Right cardiac atrium (tissue), 5 donors: ENCODE measurements around the gene POPDC2. TPM values are rescaled to one million over a fixed set of nuclear protein-coding genes. Genes with fewer than 3 reads are reported as not detected.
"Not testable (repeated sequence)": the region's sequence is repeated elsewhere in the genome, so short reads cannot be mapped to it uniquely, and the experiment has no call there.

Source experiments
- ATAC-seq, 2 donors: fragments of 200-7000 bp; cut with Tn5 transposase; one replicate each; pipeline versions ENCODE4 v1.8.0 to v1.9.1; 2020; ENCODE audit warnings: moderate library complexity in 2 of 2, mild to moderate bottlenecking in 1 of 2
- DNase-seq, 3 donors: peaks; one replicate each; pipeline ENCODE4 v3.0.0-alpha.2; 2020
- H3K27ac ChIP-seq: one replicate; pipeline ENCODE4 v1.5.1; 2013; ENCODE audit warnings: mild to moderate bottlenecking, low read length, control low read depth, moderate library complexity
- H3K27me3 ChIP-seq: one replicate; pipeline ENCODE4 v1.6.1; 2013; ENCODE audit not compliant: control insufficient read depth, insufficient read depth
- H3K4me1 ChIP-seq: one replicate; pipeline ENCODE4 v1.6.1; 2013; ENCODE audit warnings: low read length; ENCODE audit not compliant: control insufficient read depth, insufficient read depth
- H3K4me3 ChIP-seq: one replicate; pipeline ENCODE4 v1.5.1; 2013; ENCODE audit warnings: low read length, control low read depth
- H3K9me3 ChIP-seq: one replicate; pipeline ENCODE4 v1.6.1; 2013; ENCODE audit warnings: low read length; ENCODE audit not compliant: control insufficient read depth
- WGBS: extraction: QIAGEN DNeasy Blood & Tissue Kit; methylation state at CpG from one replicate; pipeline ENCODE4 v1.1.7; 2013; 5-methylcytosine and 5-hydroxymethylcytosine counted together
- intact Hi-C, 4 donors: fragments of 100-400 bp; cut with DNase I; formaldehyde crosslinking; loops; one replicate each; pipeline versions ENCODE4 v1.11.0 to v1.14.0; 2022 to 2023
- polyA plus RNA-seq: library from polyadenylated mRNA; stranded (reverse); fragments of 200-250 nt; gene quantifications from one replicate; pipeline ENCODE4 v1.2.3, GENCODE V29; 2013
- total RNA-seq, 4 donors: library from RNA; stranded (reverse); fragmentation: NEBNext Ultra II Directional; extraction: Animal tissue kit (Norgen Biotek cat#: 25700); gene quantifications; one replicate each; pipeline ENCODE4 v1.2.1, GENCODE V29; 2021
- donor health status: healthy with polysubstance abuse.
- donor health status: DM: no; HTN: yes; CAD: no.
- donor health status: DM: no; HTN: no; CAD: no.
- donor health status: DM: no; HTN: yes; CAD: no; lungs with severe emphysema.
- donor health status: DM: yes; HTN: yes; CAD: no.

Gene POPDC2
- total and polyA plus RNA-seq, 5 donors: 348 to 827 (median 504) TPM

GRCh38 chr3:119596398-119596797 is 64.0 kb downstream of the POPDC2 start:
- H3K4me1 ChIP-seq: peaks cover 19% of the 10 kb centered on the region
- H3K9me3 ChIP-seq: no peaks in the 10 kb centered on the region
- ATAC-seq (peak in 1 of 2 donors; percentile 13), DNase-seq (no peak)
- H3K4me3 ChIP-seq: no peak overlapping the region
- peak overlapping the region; percentile 6 for H3K27ac ChIP-seq
- intact Hi-C loops: no loop called here
- WGBS: 87% methylated on average over 6 of the region's 6 CpGs
- H3K27me3 ChIP-seq: no peaks in the 10 kb centered on the region

GRCh38 chr3:119595639-119596334 is 64.6 kb downstream of the POPDC2 start:
- intact Hi-C loops: no loop called here
- no peaks in the 10 kb centered on the region for H3K9me3 ChIP-seq
- DNase-seq (no peak), ATAC-seq (no peak)
- peak overlapping the region; percentile 6 for H3K27ac ChIP-seq
- 57% methylated on average over 7 of the region's 7 CpGs for WGBS
- peaks cover 19% of the 10 kb centered on the region for H3K4me1 ChIP-seq
- H3K27me3 ChIP-seq: no peaks in the 10 kb centered on the region
- H3K4me3 ChIP-seq: peak overlapping the region; percentile 38

DNA sequence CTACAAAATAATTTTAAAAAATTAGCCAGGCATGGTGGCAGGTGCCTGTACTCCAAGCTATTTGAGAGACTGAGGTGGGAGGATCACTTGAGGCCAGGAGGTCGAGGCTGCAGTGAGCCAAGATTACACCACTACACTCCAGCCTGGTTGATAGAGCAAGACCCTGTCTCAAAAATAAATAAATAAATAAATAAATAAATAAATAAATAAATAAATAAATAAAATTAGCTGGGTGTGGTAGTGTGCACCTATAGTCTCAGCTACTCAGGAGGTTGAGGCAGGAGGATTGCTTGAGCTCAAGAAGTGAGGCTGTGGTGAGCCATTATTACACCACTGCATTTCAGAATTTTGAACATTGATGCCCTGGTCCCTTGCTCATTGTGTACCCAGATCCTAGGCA is 65.5 kb downstream of the POPDC2 start:
- ATAC-seq, DNase-seq, H3K27me3 ChIP-seq, H3K9me3 ChIP-seq, H3K27ac ChIP-seq, H3K4me3 ChIP-seq, intact Hi-C loops: not testable (repeated sequence)
- 89% methylated on average over 1 of the region's 1 CpG for WGBS
- H3K4me1 ChIP-seq: peaks cover 14% of the 10 kb centered on the region

GRCh38 chr3:119594066-119594465 is 66.3 kb downstream of the POPDC2 start:
- 86% methylated on average over 5 of the region's 5 CpGs for WGBS
- peaks cover 8% of the 10 kb centered on the region for H3K4me1 ChIP-seq
- intact Hi-C loops: no loop called here
- H3K4me3 ChIP-seq: no peak overlapping the region
- ATAC-seq: no peak
- H3K9me3 ChIP-seq: no peaks in the 10 kb centered on the region
- DNase-seq: no peak
- H3K27me3 ChIP-seq: no peaks in the 10 kb centered on the region
- H3K27ac ChIP-seq: no peak overlapping the region

DNA sequence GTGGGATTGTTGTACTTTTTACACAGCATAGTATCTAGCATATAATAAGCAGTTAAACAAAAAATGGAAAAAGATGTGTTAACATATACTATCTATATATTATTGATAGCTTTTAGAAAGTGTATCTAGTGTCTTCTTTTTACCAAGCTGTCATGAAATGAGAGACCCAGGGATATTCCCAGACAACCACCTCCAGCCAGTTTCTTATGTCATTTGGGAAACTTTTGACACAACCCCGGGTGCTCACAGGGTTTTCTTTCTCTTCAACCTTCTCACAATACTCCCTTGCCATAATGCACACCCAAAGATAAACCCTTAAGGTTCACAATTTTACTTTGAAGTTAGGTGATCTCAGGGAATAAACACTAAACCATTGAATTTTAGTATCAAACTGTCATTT is 67.5 kb downstream of the POPDC2 start:
- H3K27ac ChIP-seq: no peak overlapping the region
- no peaks in the 10 kb centered on the region for H3K9me3 ChIP-seq
- H3K27me3 ChIP-seq: no peaks in the 10 kb centered on the region
- 70% methylated on average over 1 of the region's 1 CpG for WGBS
- peaks cover 8% of the 10 kb centered on the region for H3K4me1 ChIP-seq
- H3K4me3 ChIP-seq: no peak overlapping the region
- ATAC-seq (no peak), DNase-seq (no peak)
- intact Hi-C loops: no loop called here

Other genes starting within 250 kb of the POPDC2 start
- 10 to 100 TPM; 18.4 to 36.0 (median 24.3) TPM for gene TMEM39A, start 197.0 kb downstream of the POPDC2 start, total RNA-seq
- 6.7 TPM for gene TMEM39A, start 197.0 kb downstream of the POPDC2 start, polyA plus RNA-seq
- gene POGLUT1, start 191.6 kb downstream of the POPDC2 start, total RNA-seq: 10 to 100 TPM in 1 of 4 donors, 1 to 10 TPM in 3; 5.9 to 14.1 (median 7.6) TPM
- 4.5 TPM for gene POGLUT1, start 191.6 kb downstream of the POPDC2 start, polyA plus RNA-seq
- 100 to 1,000 TPM; 205 to 254 (median 232) TPM for gene TIMMDC1, start 162.0 kb downstream of the POPDC2 start, total RNA-seq
- gene TIMMDC1, start 162.0 kb downstream of the POPDC2 start, polyA plus RNA-seq: 146 TPM
- gene CD80, start 101.0 kb downstream of the POPDC2 start, total RNA-seq: under 1 TPM in 3 of 4 donors, not detected in 1; 0.17 to 0.54 (median 0.26) TPM
- gene CD80, start 101.0 kb downstream of the POPDC2 start, polyA plus RNA-seq: 0.14 TPM
- 10 to 100 TPM in 3 of 4 donors, 1 to 10 TPM in 1; 9.5 to 11.9 (median 10.3) TPM for gene ADPRH, start 81.1 kb downstream of the POPDC2 start, total RNA-seq
- 6.5 TPM for gene ADPRH, start 81.1 kb downstream of the POPDC2 start, polyA plus RNA-seq
- 1 to 10 TPM; 4.3 to 7.5 (median 5.5) TPM for gene PLA1A, start 62.7 kb downstream of the POPDC2 start, total RNA-seq
- 4.4 TPM for gene PLA1A, start 62.7 kb downstream of the POPDC2 start, polyA plus RNA-seq
- gene COX17, start 16.8 kb upstream of the POPDC2 start, total RNA-seq: 100 to 1,000 TPM; 108 to 138 (median 132) TPM
- gene COX17, start 16.8 kb upstream of the POPDC2 start, polyA plus RNA-seq: 622 TPM
- gene CFAP91, start 42.4 kb upstream of the POPDC2 start, total RNA-seq: 1 to 10 TPM in 3 of 4 donors, under 1 TPM in 1; 0.80 to 1.7 (median 1.3) TPM
- 0.50 TPM for gene CFAP91, start 42.4 kb upstream of the POPDC2 start, polyA plus RNA-seq
- under 1 TPM in 1 of 4 donors, not detected in 3; 0.18 TPM for gene NR1I2, start 121.5 kb upstream of the POPDC2 start, total RNA-seq
- 0.07 TPM for gene NR1I2, start 121.5 kb upstream of the POPDC2 start, polyA plus RNA-seq